ENCODE data around the gene FOXK1.

DNA sequence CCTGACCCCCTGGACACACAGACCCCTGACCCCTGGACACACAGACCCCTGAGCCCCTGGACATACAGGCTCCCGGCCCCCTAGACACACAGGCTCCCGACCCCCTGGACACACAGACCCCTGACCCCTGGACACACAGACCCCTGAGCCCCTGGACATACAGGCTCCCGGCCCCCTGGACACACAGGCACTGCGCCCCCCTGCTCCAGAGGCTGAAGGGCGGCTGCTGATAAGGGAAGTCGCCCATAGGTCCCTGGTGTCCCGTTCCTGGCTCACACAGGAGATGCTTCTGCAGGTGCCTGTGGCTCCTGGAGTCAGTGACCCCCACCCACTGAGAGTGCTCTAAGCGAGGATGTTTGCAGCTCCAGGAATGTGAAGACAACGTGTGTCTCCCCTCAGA lies 89.6 kb downstream of the FOXK1 start:
- TF ChIP-seq, protein P1, sequence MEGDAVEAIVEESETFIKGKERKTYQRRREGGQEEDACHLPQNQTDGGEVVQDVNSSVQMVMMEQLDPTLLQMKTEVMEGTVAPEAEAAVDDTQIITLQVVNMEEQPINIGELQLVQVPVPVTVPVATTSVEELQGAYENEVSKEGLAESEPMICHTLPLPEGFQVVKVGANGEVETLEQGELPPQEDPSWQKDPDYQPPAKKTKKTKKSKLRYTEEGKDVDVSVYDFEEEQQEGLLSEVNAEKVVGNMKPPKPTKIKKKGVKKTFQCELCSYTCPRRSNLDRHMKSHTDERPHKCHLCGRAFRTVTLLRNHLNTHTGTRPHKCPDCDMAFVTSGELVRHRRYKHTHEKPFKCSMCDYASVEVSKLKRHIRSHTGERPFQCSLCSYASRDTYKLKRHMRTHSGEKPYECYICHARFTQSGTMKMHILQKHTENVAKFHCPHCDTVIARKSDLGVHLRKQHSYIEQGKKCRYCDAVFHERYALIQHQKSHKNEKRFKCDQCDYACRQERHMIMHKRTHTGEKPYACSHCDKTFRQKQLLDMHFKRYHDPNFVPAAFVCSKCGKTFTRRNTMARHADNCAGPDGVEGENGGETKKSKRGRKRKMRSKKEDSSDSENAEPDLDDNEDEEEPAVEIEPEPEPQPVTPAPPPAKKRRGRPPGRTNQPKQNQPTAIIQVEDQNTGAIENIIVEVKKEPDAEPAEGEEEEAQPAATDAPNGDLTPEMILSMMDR (IDR thresholded peaks at IDR 0.05 in 2 of 3, conservative IDR thresholded peaks at IDR 0.05 in 1 of 3; ENCODE audit: insufficient read depth in 2 of 3, low read depth in 1 of 3, low read length in 3 of 3), result no peak
- no peak for TF ChIP-seq ZNF583 (CRISPR knock-in tag; IDR thresholded peaks at IDR 0.05)
- TF ChIP-seq, protein P2, sequence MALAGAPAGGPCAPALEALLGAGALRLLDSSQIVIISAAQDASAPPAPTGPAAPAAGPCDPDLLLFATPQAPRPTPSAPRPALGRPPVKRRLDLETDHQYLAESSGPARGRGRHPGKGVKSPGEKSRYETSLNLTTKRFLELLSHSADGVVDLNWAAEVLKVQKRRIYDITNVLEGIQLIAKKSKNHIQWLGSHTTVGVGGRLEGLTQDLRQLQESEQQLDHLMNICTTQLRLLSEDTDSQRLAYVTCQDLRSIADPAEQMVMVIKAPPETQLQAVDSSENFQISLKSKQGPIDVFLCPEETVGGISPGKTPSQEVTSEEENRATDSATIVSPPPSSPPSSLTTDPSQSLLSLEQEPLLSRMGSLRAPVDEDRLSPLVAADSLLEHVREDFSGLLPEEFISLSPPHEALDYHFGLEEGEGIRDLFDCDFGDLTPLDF (CRISPR knock-in tag; IDR thresholded peaks at IDR 0.05), result no peak
- no peak for TF ChIP-seq EZH2 (IDR thresholded peaks at IDR 0.05; ENCODE audit: borderline replicate concordance, low read depth, low read length)
- TF ChIP-seq SETDB1 (IDR thresholded peaks at IDR 0.05; ENCODE audit: low read length), result no peak
- TF ChIP-seq, protein P3, sequence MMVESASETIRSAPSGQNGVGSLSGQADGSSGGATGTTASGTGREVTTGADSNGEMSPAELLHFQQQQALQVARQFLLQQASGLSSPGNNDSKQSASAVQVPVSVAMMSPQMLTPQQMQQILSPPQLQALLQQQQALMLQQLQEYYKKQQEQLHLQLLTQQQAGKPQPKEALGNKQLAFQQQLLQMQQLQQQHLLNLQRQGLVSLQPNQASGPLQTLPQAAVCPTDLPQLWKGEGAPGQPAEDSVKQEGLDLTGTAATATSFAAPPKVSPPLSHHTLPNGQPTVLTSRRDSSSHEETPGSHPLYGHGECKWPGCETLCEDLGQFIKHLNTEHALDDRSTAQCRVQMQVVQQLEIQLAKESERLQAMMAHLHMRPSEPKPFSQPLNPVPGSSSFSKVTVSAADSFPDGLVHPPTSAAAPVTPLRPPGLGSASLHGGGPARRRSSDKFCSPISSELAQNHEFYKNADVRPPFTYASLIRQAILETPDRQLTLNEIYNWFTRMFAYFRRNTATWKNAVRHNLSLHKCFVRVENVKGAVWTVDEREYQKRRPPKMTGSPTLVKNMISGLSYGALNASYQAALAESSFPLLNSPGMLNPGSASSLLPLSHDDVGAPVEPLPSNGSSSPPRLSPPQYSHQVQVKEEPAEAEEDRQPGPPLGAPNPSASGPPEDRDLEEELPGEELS (CRISPR knock-in tag; IDR thresholded peaks at IDR 0.05; ENCODE audit: borderline replicate concordance), result no peak
- no peak for TF ChIP-seq NFIC (IDR thresholded peaks at IDR 0.05)
- TF ChIP-seq SPI1 (IDR thresholded peaks at IDR 0.05; ENCODE audit: borderline replicate concordance, low read depth, low read length), result no peak
- TF ChIP-seq POLR2AphosphoS5 (IDR thresholded peaks at IDR 0.05; ENCODE audit: control insufficient read depth, insufficient read depth, low read depth, low read length), result no peak
- TF ChIP-seq BRCA1 (IDR thresholded peaks at IDR 0.05), result no peak
- no peak for TF ChIP-seq BRCA1 (CRISPR knock-in tag; IDR thresholded peaks at IDR 0.05)
- TF ChIP-seq KDM1A (IDR thresholded peaks at IDR 0.05), result no peak
- no peak for TF ChIP-seq CHD2 (IDR thresholded peaks at IDR 0.05; ENCODE audit: low read depth, low read length)
- TF ChIP-seq POLR2A (conservative IDR thresholded peaks at IDR 0.05), result no peak

Measured in K562 (cell line).